22Rv1 (cell line): ENCODE measurements around the gene ZBTB40.

Experiments used
- CTCF ChIP-seq: fragments of 450-650 bp; IDR thresholded peaks from 2 replicates; pipeline ENCODE4 v1.5.1; 2017; ENCODE audit warnings: mild to moderate bottlenecking
- ZFX ChIP-seq: fragments of 450-650 bp; IDR thresholded peaks from 2 replicates; pipeline ENCODE4 v1.6.1; 2017; ENCODE audit warnings: antibody characterized with exemption, borderline replicate concordance

GRCh38 chr1:22465015-22465565, 13.4 kb downstream of the ZBTB40 start:
- TF ChIP-seq CTCF: no peak
- TF ChIP-seq ZFX: no peak
